ENCODE measurements around the gene ACO1.

The ACO1 gene

GRCh38 chr9:32501868-32502267 is 117.4 kb downstream of the ACO1 start:
- no peak for DNase-seq

DNA sequence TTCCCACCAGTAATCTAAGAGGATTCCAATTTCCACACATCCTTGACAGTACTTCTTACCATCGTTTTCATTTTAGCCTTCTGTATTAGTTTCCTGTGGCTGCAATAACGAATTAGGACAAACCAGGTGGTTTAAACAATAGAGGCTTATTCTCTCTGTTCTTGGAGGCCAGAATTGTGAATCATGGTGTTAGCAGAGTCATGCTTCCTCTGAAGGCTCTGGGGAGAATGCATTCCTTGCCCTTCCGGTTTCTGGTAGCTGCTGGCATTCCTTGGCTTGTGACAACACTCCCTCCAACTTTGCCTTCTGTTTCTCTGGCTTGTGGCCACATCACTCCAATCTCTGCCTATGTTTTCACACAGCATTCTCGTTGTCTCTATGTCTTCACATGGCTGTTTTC is 118.0 kb downstream of the ACO1 start:
- no peak for DNase-seq

DNA sequence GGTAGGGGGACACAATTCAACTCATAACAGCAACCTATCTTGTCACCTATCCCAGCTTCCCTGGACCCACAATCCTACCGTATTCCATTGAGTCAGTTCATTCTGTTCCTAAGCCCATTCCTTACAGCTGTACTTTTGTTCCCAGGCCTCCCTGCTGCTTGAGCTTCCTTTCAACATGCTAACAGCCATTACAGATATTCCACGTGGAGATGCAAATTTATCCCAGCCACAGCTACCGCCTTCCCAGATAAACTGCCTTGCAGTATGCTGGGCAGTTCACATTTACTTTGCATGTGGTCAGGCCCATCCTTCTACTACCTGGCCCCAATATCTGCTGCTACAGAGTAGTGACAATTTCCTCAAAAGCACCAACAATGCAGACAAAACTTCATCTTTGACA is 118.6 kb downstream of the ACO1 start:
- DNase-seq, result no peak
